SK-N-SH (cell line): ENCODE results near the gene CYBRD1.

Experiments used
- FOSL2 ChIP-seq: IDR thresholded peaks from 2 replicates; pipeline ENCODE4 v1.4.0; 2012; ENCODE audit warnings: low read depth, mild to moderate bottlenecking, moderate library complexity, borderline replicate concordance
- IRF3 ChIP-seq: fragments of 150-350 bp; IDR thresholded peaks from 2 replicates; pipeline ENCODE4 v1.6.1; 2016; ENCODE audit warnings: mild to moderate bottlenecking, low read depth, low read length
- JUND ChIP-seq: IDR thresholded peaks from 2 replicates; pipeline ENCODE4 v1.4.0; 2012
- MAX ChIP-seq: IDR thresholded peaks from 2 replicates; pipeline ENCODE4 v1.4.0; 2012; ENCODE audit warnings: low read depth
- NFIC ChIP-seq: IDR thresholded peaks from 2 replicates; pipeline ENCODE4 v1.4.0; 2012; ENCODE audit warnings: borderline replicate concordance
- PBX3 ChIP-seq: IDR thresholded peaks from 2 replicates; pipeline ENCODE4; 2012
- POLR2AphosphoS5 ChIP-seq: IDR thresholded peaks from 2 replicates; pipeline ENCODE4 v1.6.1; 2012; ENCODE audit warnings: low read depth, low read length
- RAD21 ChIP-seq: IDR thresholded peaks from 2 replicates; pipeline ENCODE4 v1.6.1; 2012; ENCODE audit warnings: mild to moderate bottlenecking, low read length
- RFX5 ChIP-seq: IDR thresholded peaks from 2 replicates; pipeline ENCODE4 v1.6.1; 2012; ENCODE audit warnings: mild to moderate bottlenecking, improper control_type of control experiment, low read length
- TCF12 ChIP-seq: IDR thresholded peaks from 2 replicates; pipeline ENCODE4 v1.4.0; 2012
- TF ChIP-seq, protein P1 (sequence below): fragments of 200-600 bp; sonication (generic); IDR thresholded peaks from 2 replicates; pipeline ENCODE4 v1.6.1; 2017; ENCODE audit warnings: antibody characterized with exemption, mild to moderate bottlenecking, moderate library complexity
- TF ChIP-seq, protein P2 (sequence below): IDR thresholded peaks from 2 replicates; pipeline ENCODE4 v1.4.0; 2012; ENCODE audit warnings: low read depth, borderline replicate concordance

- no peak for TF ChIP-seq TCF12
- TF ChIP-seq, protein P1, sequence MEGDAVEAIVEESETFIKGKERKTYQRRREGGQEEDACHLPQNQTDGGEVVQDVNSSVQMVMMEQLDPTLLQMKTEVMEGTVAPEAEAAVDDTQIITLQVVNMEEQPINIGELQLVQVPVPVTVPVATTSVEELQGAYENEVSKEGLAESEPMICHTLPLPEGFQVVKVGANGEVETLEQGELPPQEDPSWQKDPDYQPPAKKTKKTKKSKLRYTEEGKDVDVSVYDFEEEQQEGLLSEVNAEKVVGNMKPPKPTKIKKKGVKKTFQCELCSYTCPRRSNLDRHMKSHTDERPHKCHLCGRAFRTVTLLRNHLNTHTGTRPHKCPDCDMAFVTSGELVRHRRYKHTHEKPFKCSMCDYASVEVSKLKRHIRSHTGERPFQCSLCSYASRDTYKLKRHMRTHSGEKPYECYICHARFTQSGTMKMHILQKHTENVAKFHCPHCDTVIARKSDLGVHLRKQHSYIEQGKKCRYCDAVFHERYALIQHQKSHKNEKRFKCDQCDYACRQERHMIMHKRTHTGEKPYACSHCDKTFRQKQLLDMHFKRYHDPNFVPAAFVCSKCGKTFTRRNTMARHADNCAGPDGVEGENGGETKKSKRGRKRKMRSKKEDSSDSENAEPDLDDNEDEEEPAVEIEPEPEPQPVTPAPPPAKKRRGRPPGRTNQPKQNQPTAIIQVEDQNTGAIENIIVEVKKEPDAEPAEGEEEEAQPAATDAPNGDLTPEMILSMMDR, result no peak
- no peak for TF ChIP-seq RFX5
- no peak for TF ChIP-seq POLR2AphosphoS5
- TF ChIP-seq PBX3, result no peak
- TF ChIP-seq, protein P2, sequence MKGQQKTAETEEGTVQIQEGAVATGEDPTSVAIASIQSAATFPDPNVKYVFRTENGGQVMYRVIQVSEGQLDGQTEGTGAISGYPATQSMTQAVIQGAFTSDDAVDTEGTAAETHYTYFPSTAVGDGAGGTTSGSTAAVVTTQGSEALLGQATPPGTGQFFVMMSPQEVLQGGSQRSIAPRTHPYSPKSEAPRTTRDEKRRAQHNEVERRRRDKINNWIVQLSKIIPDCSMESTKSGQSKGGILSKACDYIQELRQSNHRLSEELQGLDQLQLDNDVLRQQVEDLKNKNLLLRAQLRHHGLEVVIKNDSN, result no peak
- TF ChIP-seq FOSL2, result no peak
- no peak for TF ChIP-seq RAD21
- TF ChIP-seq NFIC, result no peak
- no peak for TF ChIP-seq JUND
- no peak for TF ChIP-seq IRF3
- TF ChIP-seq MAX, result no peak
These were observed 65.3 kb downstream of the CYBRD1 start for GRCh38 chr2:171587567-171587966.
